Measurements from ENCODE around the gene HMX1. TPM values are rescaled to one million over a fixed set of nuclear protein-coding genes. Genes with fewer than 3 reads are reported as not detected.

The HMX1 gene
- total RNA-seq, 4 donors from 2014 or later = 0.19 TPM; not detected in 3

DNA sequence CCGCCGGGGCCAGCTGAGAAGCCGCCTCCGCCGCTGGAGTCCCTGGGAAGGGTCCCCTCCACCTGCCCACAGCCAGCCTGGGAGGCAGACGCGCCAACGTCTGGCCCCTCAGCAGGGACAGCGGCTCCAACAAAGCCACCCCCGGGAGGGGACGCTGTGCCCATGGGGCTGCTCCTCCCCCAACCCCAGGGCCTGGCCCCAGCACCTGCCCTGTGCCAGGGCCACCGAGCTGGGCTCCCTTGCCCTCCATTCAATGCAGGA, 6.1 kb upstream of the HMX1 start:
- no peaks in the 10 kb centered on the region for H3K36me3 ChIP-seq
- peaks cover 11 to 100% (median 33%) of the 10 kb centered on the region in 4 donors for H3K27me3 ChIP-seq
- intact Hi-C loops (cut with DNase I) = no loop called here
- no peak for DNase-seq
- H3K27ac ChIP-seq = no peak overlapping the region
- H3K4me3 ChIP-seq = peak overlapping the region in 1 of 4 donors; percentile 18
- H3K4me1 ChIP-seq = no peaks in the 10 kb centered on the region
- H3K9me3 ChIP-seq = no peaks in the 10 kb centered on the region
- TF ChIP-seq POLR2A (IDR thresholded peaks at IDR 0.05) = no peak
- TF ChIP-seq, protein P1, sequence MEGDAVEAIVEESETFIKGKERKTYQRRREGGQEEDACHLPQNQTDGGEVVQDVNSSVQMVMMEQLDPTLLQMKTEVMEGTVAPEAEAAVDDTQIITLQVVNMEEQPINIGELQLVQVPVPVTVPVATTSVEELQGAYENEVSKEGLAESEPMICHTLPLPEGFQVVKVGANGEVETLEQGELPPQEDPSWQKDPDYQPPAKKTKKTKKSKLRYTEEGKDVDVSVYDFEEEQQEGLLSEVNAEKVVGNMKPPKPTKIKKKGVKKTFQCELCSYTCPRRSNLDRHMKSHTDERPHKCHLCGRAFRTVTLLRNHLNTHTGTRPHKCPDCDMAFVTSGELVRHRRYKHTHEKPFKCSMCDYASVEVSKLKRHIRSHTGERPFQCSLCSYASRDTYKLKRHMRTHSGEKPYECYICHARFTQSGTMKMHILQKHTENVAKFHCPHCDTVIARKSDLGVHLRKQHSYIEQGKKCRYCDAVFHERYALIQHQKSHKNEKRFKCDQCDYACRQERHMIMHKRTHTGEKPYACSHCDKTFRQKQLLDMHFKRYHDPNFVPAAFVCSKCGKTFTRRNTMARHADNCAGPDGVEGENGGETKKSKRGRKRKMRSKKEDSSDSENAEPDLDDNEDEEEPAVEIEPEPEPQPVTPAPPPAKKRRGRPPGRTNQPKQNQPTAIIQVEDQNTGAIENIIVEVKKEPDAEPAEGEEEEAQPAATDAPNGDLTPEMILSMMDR (IDR thresholded peaks at IDR 0.05) = no peak
- 0% methylated on average over 1 of the region's 12 CpGs; no CpG with 5 or more reads in 1 of the 2 donors for WGBS, 2 donors

DNA sequence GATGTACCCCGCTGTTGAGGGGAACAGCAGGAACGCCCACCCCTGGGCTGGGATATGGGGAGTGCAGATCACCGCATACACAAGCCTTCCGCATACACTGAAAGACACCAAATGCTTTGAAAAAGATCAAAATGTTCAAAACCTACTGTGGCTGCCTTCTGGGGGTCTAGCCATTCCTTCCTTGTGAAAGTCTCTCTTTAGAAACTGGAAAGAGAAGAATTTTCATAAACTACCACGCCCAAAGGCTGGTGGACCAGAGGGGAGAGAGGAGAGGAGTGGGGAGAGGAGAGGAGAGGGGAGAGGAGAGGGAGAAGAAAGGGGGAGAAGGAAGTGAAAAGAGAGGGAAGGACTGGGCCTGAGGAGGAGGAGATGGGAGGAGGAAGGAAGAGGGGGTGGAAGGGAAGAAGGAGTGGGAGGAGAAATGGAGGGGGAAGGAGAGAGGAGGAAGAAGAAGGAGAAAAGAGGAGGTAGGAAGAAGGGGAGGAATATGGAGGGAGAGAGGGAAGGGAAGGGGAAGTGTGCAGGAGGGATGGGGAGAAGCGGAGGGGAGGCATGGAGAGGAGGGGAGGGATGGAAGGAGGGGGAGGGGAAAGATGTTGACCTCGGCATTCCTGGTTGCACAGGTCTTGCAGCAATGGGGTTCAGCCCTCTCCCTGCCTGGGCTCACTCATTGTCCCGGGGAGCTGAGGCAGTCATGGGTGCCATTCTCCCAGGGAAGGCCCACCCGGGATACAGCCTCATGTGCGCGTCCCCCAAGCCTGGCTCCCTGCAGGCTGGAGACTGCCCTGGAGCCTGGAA, 5.5 kb upstream of the HMX1 start:
- DNase-seq = no peak
- Histone ChIP-seq H3K4me3 (no peak overlapping the region), H3K27me3 (peaks cover 14 to 100% (median 36%) of the 10 kb centered on the region in 4 donors), H3K9me3 (no peaks in the 10 kb centered on the region), H3K36me3 (no peaks in the 10 kb centered on the region), H3K27ac (no peak overlapping the region), H3K4me1 (peaks cover 0 to 5% (median 0%) of the 10 kb centered on the region in 3 donors)
- intact Hi-C loops (cut with DNase I) = no loop called here
- WGBS, 2 donors = 4 to 7% methylated on average over 5 to 8 of the region's 11 CpGs
- TF ChIP-seq, protein P1 (IDR thresholded peaks at IDR 0.05) = no peak
- no peak for TF ChIP-seq POLR2A (IDR thresholded peaks at IDR 0.05)

DNA sequence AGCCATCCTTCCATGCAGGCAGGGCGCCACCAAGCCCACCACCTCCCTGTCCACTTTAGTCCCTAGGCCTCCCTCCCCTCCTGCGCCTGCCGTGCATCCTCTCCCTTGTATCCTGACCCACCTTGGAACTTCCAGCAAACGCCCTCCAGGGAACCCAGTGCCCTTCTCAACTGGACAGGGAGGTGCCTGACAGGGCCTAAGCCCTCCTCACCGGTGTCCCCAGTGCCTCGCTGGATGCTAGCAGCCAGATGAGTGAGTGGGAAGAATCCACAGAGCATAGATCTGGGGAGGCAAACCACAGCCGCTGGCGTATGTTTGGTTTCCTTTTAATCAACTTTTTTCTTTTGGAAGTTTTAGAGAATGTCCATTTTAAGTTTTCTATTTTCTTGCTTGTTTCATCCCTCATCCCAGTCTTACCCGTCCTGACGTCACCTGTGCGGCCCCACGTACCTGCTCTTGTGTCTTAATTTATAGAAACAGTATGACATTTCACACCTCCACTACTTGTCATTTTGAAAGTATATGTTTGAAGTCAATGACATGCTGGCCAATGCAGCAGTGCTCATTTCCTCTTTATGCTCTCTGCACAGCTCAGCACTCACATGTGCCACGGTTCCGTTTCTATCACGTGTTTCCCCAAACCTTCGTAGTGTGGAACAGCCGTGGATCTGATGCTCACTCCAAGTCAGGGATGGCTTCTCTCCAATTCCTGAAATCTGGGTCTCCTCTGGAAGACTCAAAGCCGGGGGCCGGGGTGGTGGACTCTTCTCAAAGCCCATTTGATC, 3.4 kb upstream of the HMX1 start:
- intact Hi-C loops (cut with DNase I) = no loop called here
- DNase-seq = no peak
- Histone ChIP-seq H3K9me3 (no peaks in the 10 kb centered on the region), H3K4me1 (peaks cover 0 to 24% (median 9%) of the 10 kb centered on the region in 3 donors), H3K4me3 (no peak overlapping the region), H3K27me3 (peaks cover 14 to 100% (median 40%) of the 10 kb centered on the region in 4 donors), H3K27ac (no peak overlapping the region), H3K36me3 (no peaks in the 10 kb centered on the region)
- TF ChIP-seq POLR2A (IDR thresholded peaks at IDR 0.05) = no peak
- TF ChIP-seq, protein P1 (IDR thresholded peaks at IDR 0.05) = no peak
- WGBS, 2 donors = 17 to 21% methylated on average over 15 to 17 of the region's 19 CpGs

DNA sequence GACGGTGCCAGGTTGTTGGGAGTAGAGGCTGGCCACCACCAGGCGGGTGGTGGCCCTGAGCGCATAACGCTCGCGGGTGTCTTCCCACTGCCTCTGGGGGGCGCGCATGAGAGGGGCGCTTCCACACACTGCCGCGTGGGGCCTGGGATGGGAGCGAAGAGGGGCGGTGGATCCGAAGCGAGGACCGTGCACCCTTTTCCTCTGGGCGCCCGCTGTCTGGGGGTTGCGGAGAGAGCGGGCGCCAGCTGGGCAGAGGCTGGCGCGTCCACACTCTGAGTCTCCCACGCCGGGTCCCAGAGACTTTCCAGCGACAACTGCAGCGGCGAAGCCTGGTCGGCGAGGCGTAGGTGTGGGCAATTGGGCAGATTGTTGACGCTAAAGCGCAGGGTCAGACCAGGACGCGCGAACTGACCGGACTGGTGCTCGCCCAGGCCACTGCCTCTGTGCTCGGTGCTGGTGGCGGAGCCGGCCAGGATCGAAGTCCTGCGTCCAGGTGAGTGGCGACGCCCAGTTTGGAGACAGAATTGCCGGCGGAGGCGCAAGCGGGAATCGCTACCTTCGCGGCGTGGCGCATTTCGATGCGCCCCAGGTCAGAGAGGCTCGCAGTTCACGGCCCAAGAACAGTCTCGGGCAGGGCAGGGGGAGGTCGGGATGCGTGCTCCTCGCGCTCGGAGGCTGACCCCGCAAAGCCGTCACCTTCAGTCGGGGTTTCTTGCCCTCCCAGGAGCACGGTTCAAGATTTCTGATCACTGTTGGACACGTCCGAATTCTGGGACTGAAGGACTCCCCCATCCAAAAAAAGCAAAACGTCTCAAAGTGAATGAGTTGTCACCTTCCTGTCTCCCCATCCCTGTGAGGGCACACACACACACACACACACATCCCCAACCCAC, 2.6 kb upstream of the HMX1 start:
- intact Hi-C loops (cut with DNase I) = no loop called here
- H3K4me1 ChIP-seq = peaks cover 0 to 24% (median 9%) of the 10 kb centered on the region in 3 donors
- 4 to 9% methylated on average over 14 to 16 of the region's 71 CpGs for WGBS, 2 donors
- no peak overlapping the region for H3K27ac ChIP-seq
- no peaks in the 10 kb centered on the region for H3K9me3 ChIP-seq
- H3K27me3 ChIP-seq = peaks cover 19 to 100% (median 42%) of the 10 kb centered on the region in 4 donors
- no peak overlapping the region for H3K4me3 ChIP-seq
- no peak for DNase-seq
- no peaks in the 10 kb centered on the region for H3K36me3 ChIP-seq
- no peak for TF ChIP-seq POLR2A (IDR thresholded peaks at IDR 0.05)
- TF ChIP-seq, protein P1 (IDR thresholded peaks at IDR 0.05) = no peak
